ENCODE measurements around the gene FBXL7.

- TF ChIP-seq YY1 (IDR thresholded peaks at IDR 0.05; ENCODE audit: low read depth, low read length) (no peak), ATF3 (IDR thresholded peaks at IDR 0.05; ENCODE audit: insufficient read depth, low read depth, low read length) (no peak), CTCF (IDR thresholded peaks at IDR 0.05; ENCODE audit: control extremely low read depth in 1 of 3, insufficient read depth in 1 of 3, low read depth in 1 of 3, low read length in 3 of 3) (no peak), EP300 (IDR thresholded peaks at IDR 0.05; ENCODE audit: borderline replicate concordance in 1 of 2, low read depth in 2 of 2, low read length in 2 of 2) (no peak), SP1 (IDR thresholded peaks at IDR 0.05; ENCODE audit: low read depth, low read length) (no peak), MAFK (IDR thresholded peaks at IDR 0.05; ENCODE audit: low read depth, low read length) (no peak), POLR2AphosphoS5 (IDR thresholded peaks at IDR 0.05; ENCODE audit: low read depth, low read length) (no peak), FOSL1 (IDR thresholded peaks at IDR 0.05; ENCODE audit: insufficient read depth, low read depth, low read length) (no peak), SIN3A (conservative IDR thresholded peaks at IDR 0.05 in 1 of 2, IDR thresholded peaks at IDR 0.05 in 1 of 2; ENCODE audit: low read depth in 1 of 2, low read length in 2 of 2) (no peak), MAX (IDR thresholded peaks at IDR 0.05) (no peak), RAD21 (IDR thresholded peaks at IDR 0.05 in 1 of 2, conservative IDR thresholded peaks at IDR 0.05 in 1 of 2; ENCODE audit: low read depth in 2 of 2, low read length in 2 of 2) (no peak), HDAC2 (IDR thresholded peaks at IDR 0.05; ENCODE audit: borderline replicate concordance in 1 of 2, low read depth in 2 of 2, low read length in 2 of 2) (no peak), EZH2 (IDR thresholded peaks at IDR 0.05; ENCODE audit: low read depth, low read length, severe bottlenecking) (no peak)
Measured at GRCh38 chr5:15700373-15700772, 200.4 kb downstream of the FBXL7 start.

Data from H1 (cell line).